KMS-11 (cell line): ENCODE data around the gene UNC79.

ENCODE experiments used
- H2AFZ ChIP-seq: fragments of 200-600 bp; sonication (generic); 2 replicates; pipeline ENCODE4 v1.6.1; 2016; ENCODE audit warnings: antibody characterized with exemption, mixed run types, low read depth
- H3K27ac ChIP-seq: fragments of 200-600 bp; sonication (generic); 2 replicates; pipeline ENCODE4 v1.6.1; 2016; ENCODE audit warnings: mild to moderate bottlenecking, mixed run types
- H3K27me3 ChIP-seq: fragments of 200-600 bp; sonication (generic); 2 replicates; pipeline ENCODE4 v1.6.1; 2017; ENCODE audit warnings: mild to moderate bottlenecking, low read depth, mixed run types, moderate library complexity; ENCODE audit not compliant: insufficient read depth
- H3K36me3 ChIP-seq: fragments of 200-600 bp; sonication (generic); 2 replicates; pipeline ENCODE4 v1.6.1; 2017; ENCODE audit warnings: mild to moderate bottlenecking, mixed run types; ENCODE audit not compliant: insufficient read depth
- H3K4me1 ChIP-seq: fragments of 200-600 bp; sonication (generic); 2 replicates; pipeline ENCODE4 v1.6.1; 2016; ENCODE audit warnings: mild to moderate bottlenecking, low read depth, mixed run types; ENCODE audit not compliant: poor library complexity, severe bottlenecking
- H3K4me2 ChIP-seq: fragments of 200-600 bp; sonication (generic); 2 replicates; pipeline ENCODE4 v1.7.0; 2016; ENCODE audit warnings: mild to moderate bottlenecking, mixed run types
- H3K4me3 ChIP-seq: fragments of 200-600 bp; sonication (generic); IDR thresholded peaks from 2 replicates; pipeline ENCODE4 v1.6.1; 2017; ENCODE audit warnings: low read depth, low read length, mixed read lengths; ENCODE audit not compliant: insufficient read depth
- H3K79me2 ChIP-seq: fragments of 200-600 bp; sonication (generic); 2 replicates; pipeline ENCODE4 v1.6.1; 2016; ENCODE audit warnings: low read depth, mixed run types; ENCODE audit not compliant: insufficient read depth
- H3K9ac ChIP-seq: fragments of 200-600 bp; sonication (generic); 2 replicates; pipeline ENCODE4 v1.6.1; 2016; ENCODE audit warnings: mild to moderate bottlenecking, mixed run types
- H4K20me1 ChIP-seq: fragments of 200-600 bp; sonication (generic); 2 replicates; pipeline ENCODE4 v1.6.1; 2016; ENCODE audit warnings: mild to moderate bottlenecking, mixed run types; ENCODE audit not compliant: insufficient read depth
- CTCF ChIP-seq: fragments of 200-600 bp; sonication (generic); conservative IDR thresholded peaks from 2 replicates; pipeline ENCODE4 v1.6.1; 2017; ENCODE audit warnings: low read depth, mild to moderate bottlenecking, antibody characterized with exemption, low read length, moderate library complexity, mixed read lengths

Gene UNC79

GRCh38 chr14:93548102-93548843 is 117.5 kb downstream of the UNC79 start:
- Histone ChIP-seq H4K20me1 (no peaks in the 10 kb centered on the region), H2AFZ (peak overlapping the region; percentile 41), H3K4me2 (peak overlapping the region; percentile 29), H3K27me3 (no peaks in the 10 kb centered on the region), H3K4me3 (no peak overlapping the region), H3K9ac (no peak overlapping the region), H3K79me2 (no peaks in the 10 kb centered on the region), H3K27ac (peak overlapping the region; percentile 56), H3K36me3 (no peaks in the 10 kb centered on the region), H3K4me1 (peaks cover 17% of the 10 kb centered on the region)
- TF ChIP-seq CTCF: no peak

- no peaks in the 10 kb centered on the region for H3K27me3 ChIP-seq
- no peaks in the 10 kb centered on the region for H4K20me1 ChIP-seq
- H3K4me3 ChIP-seq: no peak overlapping the region
- no peak overlapping the region for H3K9ac ChIP-seq
- H3K4me2 ChIP-seq: no peak overlapping the region
- peaks cover 17% of the 10 kb centered on the region for H3K4me1 ChIP-seq
- no peaks in the 10 kb centered on the region for H3K79me2 ChIP-seq
- H3K36me3 ChIP-seq: no peaks in the 10 kb centered on the region
- TF ChIP-seq CTCF: no peak
- H3K27ac ChIP-seq: no peak overlapping the region
- H2AFZ ChIP-seq: no peak overlapping the region
Measured at GRCh38 chr14:93549595-93549994, 118.9 kb downstream of the UNC79 start.

- Histone ChIP-seq H3K36me3 (no peaks in the 10 kb centered on the region), H3K4me3 (no peak overlapping the region), H3K27me3 (no peaks in the 10 kb centered on the region), H3K9ac (no peak overlapping the region), H4K20me1 (no peaks in the 10 kb centered on the region), H3K4me2 (no peak overlapping the region), H3K4me1 (no peaks in the 10 kb centered on the region), H3K27ac (no peak overlapping the region), H3K79me2 (no peaks in the 10 kb centered on the region), H2AFZ (no peak overlapping the region)
- TF ChIP-seq CTCF: no peak
Measured at GRCh38 chr14:93564918-93565317, 134.2 kb downstream of the UNC79 start.

DNA sequence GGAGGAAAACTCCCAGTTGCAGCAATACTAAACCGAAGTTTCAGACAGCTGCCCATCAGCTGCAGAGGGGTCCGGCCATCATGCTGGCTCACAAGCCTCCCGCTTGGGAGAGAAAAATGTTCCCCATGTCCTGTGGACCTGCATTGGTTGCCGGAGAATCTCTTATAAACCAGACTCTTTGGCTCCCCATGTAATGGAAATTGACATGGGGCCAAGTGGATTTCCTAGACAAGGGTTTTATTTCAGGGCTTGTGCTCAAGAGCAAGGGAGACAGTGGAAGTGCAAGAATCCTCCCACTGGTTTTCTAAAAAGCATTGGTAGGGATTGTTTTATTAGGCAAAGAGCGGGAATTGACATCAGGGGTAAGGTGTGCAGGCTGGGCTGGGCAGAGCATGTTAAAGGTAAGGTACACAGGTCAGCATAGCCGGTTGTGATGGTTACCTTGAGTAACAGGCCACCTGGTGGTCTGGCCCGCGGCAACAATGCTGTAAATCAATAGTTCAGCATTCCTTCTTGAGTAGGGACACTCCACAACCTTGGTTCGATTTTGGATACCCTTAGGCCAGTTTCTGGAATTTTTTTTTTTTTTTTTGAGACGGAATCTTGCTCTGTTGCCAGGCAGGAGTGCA is 135.4 kb downstream of the UNC79 start:
- Histone ChIP-seq H3K9ac (no peak overlapping the region), H2AFZ (no peak overlapping the region), H4K20me1 (no peaks in the 10 kb centered on the region), H3K27ac (no peak overlapping the region), H3K4me3 (no peak overlapping the region), H3K79me2 (no peaks in the 10 kb centered on the region), H3K4me1 (no peaks in the 10 kb centered on the region), H3K4me2 (no peak overlapping the region), H3K36me3 (no peaks in the 10 kb centered on the region), H3K27me3 (no peaks in the 10 kb centered on the region)
- TF ChIP-seq CTCF: no peak
